ENCODE results near the gene CHST9.
"Not testable (repeated sequence)": the region's sequence is repeated elsewhere in the genome, so short reads cannot be mapped to it uniquely, and the experiment has no call there.

CHST9 gene

DNA sequence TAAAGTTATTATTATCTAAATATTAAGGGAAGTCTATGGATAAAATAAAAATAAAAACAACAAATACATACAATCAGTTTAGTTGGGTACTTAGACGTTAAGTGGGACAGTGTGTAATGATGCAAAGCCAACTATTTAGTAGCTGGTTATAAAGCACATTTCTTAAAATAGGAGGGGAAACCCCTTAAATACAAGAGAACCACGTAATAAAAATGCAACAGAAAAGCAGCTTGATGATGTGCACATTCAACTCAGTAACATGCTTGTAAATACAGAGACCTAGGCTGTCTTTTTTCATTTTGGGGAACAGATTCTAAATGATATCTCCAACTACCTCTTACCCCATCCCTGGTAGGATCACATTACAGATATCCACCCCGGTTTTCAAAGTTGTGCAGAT, 185.3 kb downstream of the CHST9 start:
- ATAC-seq: no peak

DNA sequence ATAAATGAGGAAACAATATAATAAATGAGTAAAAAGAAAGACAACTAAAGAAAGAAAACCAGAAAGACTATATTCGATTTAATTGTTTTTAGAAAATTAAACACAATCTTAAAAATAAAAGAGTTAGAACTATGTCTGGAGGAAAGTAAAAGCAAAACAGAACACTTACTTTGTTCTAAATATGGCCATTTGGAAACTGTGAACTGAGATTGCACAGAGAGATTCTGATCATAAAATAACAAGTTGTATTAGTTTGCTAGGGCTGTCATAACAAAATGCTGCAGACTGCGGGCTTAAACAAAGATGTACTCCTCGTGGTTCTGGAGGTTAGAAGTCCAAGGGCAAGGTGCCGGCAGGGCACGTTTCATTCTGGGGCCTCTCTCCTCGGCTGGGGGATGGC, 191.5 kb downstream of the CHST9 start:
- no peak for ATAC-seq

DNA sequence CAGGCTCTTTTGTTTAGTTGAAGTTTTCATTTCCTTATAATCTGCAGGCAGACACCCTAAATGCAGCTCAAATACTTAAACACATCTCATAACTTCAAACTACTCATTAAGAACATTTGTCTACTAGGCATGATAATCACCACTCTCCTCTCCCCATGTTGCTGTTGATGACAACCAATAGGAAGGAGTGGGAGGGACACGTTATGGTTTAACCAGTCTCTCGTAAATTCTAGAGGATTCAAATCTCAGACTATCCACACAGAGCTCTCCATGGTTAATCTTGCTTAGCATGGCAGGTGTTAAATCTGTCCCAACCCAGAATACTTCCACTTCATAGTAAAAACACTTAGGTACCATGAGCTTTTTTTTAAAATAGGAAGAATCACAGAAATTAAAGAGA, 192.2 kb downstream of the CHST9 start:
- ATAC-seq: no peak

DNA sequence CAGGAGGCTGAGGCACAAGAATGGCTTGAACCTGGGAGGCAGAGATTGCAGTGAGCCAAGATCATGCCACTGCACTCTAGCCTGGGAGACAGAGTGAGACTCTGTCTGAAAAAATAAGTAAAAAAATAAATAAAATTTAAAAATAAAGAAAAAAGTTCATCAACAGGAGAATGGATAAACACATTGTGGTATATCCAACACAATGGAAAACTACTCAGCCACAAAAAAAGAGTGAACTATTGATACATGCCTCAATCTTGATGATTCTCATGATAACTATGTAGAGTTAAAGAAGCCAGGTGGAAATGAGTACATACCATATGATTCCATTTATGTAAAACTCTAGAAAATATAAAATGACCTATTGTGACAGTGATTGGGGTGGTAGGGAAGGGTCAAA, 195.3 kb downstream of the CHST9 start:
- ATAC-seq: no peak

DNA sequence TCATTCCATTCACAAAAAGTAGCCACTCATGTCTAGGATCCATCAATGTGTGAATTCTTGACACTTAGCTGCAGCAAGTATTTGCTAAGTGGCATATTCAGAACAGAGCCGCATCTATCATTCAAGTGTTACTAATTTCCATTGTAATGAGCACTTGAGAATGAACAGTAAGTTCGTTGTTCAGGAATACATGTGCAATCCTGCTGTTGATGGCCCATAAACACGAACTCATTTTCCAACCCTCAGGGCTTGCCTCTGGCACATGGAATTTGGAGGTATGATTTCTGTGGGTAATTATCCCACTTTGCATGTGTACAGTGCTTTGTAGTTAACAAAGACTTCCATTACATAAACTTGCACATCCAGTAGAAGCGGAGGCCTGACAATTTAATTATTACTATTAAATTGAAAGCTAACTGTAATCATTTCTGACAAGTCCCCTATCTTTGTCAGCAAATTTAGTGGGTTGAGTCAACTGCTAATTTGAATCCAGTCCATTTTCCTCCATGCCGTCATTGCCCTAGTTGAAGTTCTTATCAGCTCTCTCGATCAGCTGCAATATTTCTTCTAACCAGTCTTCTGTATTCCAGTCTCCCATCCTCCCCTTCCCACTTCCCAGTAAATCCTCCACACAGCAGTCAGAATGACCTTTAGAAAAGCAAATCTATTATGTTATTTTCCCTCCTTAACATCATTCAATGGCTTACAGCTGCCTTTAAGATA, 203.6 kb downstream of the CHST9 start:
- no peak for ATAC-seq

DNA sequence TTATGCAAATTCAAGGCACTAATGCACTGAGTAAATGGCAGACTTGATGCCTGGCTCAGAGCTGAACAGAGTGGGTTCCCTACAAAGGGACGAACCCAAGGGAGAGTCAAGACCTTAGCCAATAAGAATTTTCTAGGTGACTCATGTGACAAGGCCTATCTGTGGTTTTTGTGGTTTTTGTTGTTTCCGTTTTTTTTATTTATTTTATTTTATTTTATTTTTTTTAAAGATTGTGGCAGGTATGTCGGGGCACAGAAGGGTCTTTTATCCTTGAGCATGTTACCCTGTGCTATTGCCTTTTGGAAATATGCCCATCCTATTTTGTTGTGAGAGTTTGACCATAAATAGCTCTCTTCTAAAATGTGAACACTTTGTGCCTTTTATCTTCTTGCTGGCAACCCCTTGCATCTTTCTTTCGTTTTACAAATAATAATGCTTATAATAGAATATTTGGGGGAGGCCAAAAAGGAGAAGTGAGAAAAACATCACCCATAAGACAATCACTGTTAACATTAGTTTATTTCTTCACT, 206.2 kb downstream of the CHST9 start:
- ATAC-seq: no peak

DNA sequence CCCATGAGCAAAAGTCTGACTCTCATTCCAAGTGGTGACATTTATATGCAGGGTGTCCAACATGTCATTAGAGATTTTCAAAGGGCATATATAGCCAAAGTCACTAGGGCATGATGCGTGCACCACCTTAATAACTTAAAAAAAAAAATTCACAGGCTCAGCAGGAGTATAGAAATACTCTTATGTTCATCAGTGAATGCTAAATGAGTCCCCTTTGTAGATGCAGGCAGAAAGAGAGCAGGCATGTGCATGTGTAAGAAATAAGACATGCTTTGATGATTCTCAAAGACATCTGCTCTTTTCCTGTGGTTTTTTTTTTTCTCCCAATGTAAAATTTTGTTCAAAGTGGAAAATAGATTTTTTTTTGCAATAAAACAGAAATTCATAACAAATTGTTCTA, 207.3 kb downstream of the CHST9 start:
- ATAC-seq: no peak

DNA sequence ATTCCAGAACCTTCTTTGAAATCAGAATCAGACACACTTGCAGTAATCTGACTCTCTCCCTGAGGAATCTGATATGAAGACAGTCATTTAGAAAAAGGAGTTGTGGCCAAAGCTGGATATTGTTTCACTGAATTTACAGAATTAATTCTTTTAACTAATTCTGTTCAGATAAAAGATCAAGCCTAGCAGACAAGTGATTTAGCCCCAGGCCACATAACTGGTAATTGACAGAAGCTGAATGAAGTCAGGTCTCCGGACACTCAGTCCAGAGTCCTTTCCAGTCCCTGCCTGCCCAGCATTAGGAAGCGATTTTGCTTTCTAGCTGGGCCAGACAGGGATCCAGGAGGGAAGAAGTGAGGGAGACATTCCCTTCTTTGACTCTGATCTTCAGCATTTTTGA, 208.9 kb downstream of the CHST9 start:
- no peak for ATAC-seq

DNA sequence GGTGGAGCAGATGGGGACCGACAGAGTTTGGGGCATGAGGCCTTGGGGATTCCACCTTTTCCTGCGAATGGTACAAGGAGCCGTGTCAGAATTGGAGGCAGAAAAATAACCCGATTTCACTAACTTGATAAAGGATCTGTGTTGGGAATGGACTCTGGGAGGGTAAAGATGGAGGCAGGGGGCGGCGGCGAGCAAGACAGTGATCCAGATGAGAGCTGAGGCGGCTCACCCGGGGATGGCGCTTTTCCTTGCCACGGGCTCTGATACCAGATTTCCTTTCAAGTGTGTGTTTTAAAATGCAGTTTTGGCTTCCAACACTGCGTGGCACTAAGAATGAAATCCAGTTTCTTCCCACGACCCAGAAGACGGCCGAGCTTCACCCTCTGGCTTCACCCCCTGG, 212.6 kb downstream of the CHST9 start:
- not testable (repeated sequence) for ATAC-seq

DNA sequence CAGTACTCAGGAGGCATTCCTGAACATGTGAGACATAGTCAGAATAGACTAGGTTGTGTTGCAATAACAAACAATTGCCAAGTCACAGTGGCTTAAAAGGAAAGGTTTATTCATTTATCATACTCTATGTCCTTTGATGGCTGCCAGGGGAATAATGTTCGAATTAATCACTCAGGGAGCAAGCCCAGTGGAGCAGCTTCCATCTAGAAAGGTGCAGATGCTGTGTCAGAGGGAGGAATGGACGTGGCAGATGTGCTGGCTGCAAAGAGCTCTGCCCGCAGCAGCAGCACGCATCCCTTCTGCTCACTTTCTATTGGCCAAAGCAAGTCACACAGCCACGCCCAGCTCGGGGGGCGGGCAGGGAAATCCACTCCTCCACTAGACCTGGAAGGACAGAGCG, 213.7 kb downstream of the CHST9 start:
- ATAC-seq: no peak

DNA sequence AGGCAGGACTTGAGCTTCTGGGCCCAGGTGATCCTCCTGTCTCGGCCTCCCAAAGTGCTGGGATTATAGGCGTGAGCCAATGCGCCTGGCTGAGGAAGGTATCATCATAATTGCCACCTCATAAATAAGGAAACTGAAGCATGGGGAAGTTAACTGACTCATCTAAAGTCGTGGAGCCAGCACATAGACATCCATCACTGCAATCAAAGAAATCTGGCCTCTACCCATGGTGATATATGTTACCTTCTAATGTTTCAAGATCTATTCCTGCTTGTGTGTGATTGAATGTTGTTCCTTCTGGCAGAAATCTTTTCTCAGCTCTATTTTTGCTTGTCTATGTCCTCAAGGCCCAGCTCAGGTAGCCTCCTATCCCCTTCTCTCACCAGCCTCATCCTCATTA, 214.5 kb downstream of the CHST9 start:
- ATAC-seq: no peak

DNA sequence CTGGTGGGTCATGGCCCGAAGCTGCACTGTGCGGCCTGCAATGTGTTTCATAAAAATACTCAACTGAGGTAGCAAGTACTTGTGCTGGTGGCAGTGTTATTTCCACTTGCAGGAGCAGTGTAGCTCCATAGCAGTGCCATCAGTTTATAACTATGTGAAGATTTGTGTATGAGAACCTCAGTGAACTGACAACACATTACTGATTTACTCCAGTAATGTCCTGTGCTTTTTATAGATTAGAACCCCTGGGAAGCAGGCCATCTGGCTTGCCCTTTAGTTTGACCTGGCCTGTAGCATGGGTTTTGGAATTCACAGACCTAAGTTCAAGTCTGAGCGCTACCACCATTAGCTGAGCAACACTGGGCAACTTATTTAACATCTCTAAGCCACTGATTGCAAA, 219.9 kb downstream of the CHST9 start:
- no peak for ATAC-seq

DNA sequence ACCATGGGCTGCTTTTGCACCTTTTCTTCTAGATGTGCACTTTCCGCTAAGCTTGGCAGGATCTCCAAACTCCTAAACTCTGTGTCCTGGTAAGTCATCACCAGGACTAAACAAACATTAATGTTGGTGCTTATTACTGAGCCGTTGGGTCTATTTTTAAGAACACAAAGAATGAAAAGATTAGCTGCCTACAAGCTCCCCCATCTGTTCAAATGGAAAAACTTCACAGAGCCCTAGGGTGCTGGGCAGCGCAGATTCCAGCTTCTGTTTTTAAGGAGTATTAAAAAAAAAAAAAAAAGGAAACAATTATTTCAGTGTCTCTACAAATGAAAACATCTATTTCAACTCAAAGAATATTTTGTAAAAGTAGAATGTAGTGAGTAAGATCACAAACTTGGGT, 221.8 kb downstream of the CHST9 start:
- no peak for ATAC-seq

DNA sequence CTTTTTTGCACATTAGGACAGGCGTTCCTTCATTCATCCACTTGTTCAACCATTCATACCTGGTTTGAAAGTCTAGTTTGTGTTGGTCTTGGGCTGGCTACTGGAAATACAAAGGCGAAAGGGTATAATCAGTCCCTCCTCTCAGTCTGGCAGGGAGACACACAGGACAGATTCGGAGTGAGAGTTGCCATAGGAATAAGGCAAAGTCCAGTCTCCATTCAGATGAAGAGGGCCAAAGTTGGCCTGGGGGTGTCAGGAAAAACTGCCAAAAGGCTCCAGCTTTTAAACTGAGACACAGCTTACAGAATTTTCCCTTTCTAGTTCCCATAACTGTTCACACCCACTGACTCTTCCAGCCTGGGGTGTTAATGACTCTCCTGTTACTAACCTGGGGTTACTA, 223.3 kb downstream of the CHST9 start:
- ATAC-seq: no peak

DNA sequence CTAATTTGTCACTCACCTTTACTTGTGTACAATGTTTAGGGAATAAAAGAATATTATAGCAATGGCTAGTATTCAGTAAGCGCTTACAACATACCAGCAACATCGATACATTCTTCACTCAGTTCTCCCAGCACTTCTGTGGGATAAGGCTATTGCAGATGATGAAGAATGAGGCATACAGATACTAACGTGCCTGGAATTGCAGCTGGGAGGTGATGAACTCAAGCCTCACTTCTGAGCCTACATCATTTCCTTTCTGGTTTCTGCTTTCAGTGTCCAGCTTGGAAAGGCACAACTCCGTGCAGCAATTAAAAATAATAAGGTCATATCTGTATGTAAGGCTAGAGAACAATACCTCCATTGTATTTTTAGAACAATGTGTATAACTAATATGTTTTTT, 224.2 kb downstream of the CHST9 start:
- ATAC-seq: no peak

DNA sequence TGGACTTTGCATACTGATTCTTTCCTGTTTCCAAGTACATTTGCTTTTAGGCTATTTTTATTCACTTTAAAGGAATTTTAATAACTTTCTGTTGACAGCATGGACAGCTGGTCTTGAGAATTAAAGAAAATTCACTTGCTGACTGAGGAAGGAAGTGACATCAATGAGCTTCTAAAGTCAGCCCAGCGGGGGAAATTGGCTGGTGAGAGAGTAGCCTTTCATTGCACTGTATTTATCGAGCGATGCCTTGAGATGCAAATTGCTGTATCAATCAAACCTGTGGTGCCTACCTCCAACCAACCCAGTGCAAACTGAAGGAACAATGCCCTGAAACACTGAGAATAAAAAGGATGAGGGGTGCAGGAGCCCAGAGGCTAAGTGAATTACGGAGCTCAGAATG, 228.2 kb downstream of the CHST9 start:
- no peak for ATAC-seq

DNA sequence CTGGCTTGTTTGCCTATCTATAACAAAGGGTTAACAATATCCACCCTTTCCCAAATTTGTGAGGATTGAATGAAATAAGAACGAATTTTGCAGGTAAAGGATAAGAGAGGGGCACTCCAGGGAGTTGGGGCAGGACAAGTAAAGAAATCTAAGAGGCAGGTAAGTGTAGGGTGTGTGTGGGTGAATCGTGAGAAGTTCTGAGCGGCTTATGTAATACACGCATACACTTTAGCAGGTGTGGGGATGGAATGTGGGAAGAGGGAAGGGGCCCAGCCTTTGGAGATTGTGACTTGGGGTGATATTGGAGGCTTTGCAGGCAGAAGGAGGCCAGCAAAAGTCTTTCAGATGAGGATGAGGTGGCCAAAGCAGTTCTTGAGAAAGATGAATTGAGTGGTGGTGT, 236.4 kb downstream of the CHST9 start:
- ATAC-seq: no peak

DNA sequence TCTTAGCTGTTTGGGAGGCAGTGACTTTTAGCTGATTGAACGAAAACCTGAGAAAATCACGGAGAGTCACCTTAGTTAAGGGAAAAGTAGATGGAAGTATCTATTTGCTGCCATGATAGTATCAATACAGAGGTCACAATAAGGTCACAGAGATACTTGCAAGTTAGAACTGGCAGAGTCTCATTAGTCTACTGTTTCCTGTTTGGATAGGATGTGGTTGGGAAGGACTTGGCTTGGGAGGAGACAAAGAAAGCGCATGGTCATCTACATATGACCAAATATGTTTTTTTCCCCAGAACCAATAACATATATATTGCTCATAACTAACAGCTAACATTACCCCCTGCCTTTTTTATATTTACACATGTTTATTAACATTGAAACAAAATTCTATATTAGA, 241.2 kb downstream of the CHST9 start:
- ATAC-seq: no peak

DNA sequence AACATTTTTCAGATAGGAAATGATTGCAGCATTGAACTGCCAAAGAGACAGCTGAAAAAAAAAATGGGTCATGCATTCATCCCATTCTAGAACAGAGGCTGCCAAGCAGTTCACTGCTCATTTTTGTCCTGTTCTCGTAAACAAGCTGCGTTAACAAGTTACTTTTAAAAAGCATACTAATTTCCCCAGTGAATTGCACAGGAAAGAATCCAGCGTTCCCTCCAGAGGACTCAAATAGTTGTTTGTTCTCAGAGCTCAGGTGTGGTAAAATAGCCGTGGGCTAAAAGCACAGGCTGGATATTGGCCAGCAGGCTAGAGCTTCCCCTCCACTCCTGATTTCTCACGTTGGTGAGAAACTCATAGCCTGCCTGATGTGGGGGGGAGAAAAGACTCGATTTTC, 243.5 kb downstream of the CHST9 start:
- no peak for ATAC-seq

DNA sequence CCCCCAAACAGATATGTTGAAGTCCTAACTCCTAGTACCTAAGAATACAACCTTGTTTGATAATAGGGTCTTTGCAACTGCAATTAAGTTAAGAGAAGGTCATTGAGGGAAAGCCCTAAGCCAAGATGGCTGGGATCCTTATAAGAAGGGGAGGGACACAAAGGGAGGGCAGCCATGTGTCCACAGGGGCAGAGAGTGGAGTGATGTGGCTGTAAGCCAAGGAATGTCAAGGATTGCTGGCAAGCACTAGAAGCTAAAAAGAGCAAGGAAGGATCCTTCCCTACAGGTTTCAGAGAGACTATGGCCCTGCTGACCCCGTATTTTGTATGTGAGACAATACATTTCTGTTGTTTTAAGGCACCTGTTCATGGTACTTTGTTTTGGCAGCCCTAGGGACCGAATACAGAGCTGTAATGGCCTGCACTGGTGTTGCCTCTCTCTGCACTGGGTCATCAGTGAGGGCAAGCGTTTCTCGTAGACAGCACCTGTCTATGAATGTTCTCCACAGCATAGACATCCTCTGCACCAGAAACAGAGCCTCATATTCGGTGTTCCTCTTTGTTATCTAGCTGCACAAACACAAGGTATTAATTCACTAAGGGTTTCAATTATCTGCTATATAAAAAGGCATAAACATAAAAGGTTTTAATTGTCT, 244.2 kb downstream of the CHST9 start:
- no peak for ATAC-seq

DNA sequence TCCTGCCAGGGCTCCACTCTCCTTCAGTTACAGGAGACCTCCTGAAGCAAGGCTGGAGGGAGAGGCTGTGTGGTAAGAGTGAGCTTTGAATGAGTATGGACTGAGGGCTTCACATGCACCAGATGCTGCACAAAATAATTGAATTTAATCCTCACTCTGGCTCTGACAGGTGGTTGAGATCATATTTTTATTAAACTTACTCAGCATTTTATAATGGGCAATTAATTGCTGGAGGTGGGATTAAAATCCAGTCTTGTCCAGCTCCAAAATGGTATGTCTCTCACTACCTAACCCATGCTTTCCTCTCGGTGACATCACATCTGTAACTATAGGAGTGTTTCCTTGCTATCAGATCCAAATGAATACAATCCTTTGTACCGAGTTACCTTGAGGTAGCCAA, 253.4 kb downstream of the CHST9 start:
- no peak for ATAC-seq

DNA sequence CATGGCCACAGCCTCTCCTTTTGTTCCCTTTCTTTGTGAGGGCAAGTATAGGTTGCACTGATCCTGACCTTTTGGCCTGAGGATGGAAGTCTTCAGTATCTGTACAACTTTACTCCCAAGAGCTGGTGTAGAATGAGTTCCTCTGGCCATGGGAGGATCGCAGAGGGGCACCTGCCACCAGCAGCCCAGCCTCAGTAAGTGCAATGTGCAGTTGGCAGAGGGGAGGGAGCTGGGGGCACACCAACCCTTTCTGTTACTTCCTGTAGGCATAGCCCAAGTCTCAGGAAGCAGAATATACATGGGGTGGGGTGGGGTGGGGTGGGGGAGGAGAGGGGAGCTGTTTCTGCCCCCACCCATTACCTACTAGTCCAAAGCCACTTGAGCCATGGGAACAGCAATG, 254.5 kb downstream of the CHST9 start:
- no peak for ATAC-seq

DNA sequence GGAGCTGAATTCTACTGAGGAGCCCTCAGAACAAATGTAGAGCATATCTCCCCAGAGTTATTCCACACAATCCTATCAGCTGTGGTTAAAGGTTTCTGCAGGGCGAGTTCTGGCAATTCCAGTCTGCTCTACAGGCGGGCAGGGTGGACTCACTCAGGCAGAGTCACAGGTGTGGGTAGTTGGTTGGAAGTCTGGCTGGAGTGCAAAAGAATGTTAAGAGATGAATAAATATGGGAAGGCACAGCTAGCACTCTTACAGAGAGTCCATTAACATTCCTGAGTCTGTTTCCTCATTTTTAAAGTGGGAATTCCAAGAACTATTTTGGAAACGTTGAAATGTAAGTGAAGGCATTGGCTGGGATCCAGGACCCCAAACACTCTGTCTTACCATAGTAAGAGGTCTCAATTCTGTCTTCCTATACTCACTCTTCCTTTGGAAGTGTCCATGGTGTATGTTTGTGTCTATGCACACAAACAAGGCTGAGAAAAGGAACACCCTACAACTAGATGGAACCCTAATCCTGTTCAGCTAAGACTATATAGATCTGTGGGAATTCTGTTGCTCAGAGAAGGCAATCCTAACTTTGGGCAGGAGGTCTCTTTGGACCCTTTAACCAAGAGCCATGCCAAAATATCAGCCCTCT, 256.3 kb downstream of the CHST9 start:
- no peak for ATAC-seq

DNA sequence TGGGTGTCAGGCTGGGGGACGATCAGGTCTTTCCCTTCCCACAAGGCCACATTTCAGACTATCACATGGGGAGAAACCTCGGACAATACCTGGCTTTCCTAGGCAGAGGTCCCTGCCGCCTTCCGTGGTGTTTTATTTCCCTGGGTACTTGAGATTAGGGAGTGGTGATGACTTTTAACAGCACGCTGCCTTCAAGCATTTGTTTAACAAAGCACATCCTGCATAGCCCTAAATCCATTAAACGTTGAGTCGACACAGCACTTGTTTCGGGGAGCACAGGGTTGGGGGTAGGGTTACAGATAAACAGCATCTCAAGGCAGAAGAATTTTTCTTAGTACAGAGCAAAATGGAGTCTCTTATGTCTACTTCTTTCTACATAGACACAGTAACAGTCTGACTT, 257.3 kb downstream of the CHST9 start:
- ATAC-seq: not testable (repeated sequence)
